ENCODE data around the gene POLR1A.

POLR1A gene

DNA sequence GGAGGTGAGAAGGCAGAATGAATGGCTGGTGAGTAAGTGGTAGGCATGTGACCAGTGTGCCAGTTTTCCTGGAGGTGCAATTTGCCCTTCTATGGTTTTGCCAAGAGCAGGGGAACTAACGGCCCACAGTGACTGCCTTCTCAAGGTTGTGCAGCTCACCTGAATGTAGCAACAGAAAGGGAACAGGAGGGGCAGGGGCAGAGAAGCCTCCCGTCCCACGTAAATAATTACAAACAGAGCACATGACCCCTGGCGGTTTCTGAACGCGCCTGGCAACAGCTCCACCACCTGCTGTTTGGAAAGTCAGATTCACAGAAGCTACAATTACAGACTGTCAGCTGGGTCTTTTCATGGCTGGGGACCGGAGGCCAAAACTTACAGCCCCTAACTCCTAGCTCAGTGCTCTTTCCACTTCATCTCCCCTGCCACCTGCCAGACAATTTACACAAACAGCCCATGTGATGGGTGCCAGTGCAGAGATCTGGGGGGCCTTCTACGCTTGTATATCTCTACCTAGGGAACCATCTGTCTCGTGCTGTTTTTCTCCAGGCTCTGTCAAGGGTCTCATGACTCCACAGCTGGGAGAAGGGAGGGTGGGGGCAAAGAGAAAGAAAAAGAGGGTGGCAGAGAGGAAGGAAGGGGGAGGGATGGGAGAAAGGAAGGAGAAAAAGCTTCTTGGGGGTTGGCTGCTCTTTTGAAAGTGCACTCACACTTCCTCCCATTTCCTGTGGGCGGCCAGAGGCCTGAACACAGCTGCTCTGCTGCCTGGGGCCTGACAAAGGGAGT, 69.6 kb downstream of the POLR1A start:
- Histone ChIP-seq H3F3A (ENCODE audit: control insufficient read depth, insufficient read depth) (peaks cover 25% of the 10 kb centered on the region), H3K9me2 (replicated peaks; ENCODE audit: control insufficient read depth, low read length) (no peaks in the 10 kb centered on the region), H3K4me1 (ENCODE audit: control insufficient read depth, low read length) (peaks cover 54% of the 10 kb centered on the region), H3K36me3 (ENCODE audit: control insufficient read depth, low read length) (peaks cover 94% of the 10 kb centered on the region), H3K27me3 (ENCODE audit: control insufficient read depth, low read length) (no peaks in the 10 kb centered on the region), H3K27ac (ENCODE audit: low read depth, low read length) (peak overlapping the region; percentile 97), H3K4me2 (ENCODE audit: low read length) (peak overlapping the region; percentile 85), H3K9me3 (ENCODE audit: control insufficient read depth, insufficient read depth, low read length) (no peaks in the 10 kb centered on the region), H3K4me3 (ENCODE audit: low read length) (peak overlapping the region; percentile 68), H3K79me2 (ENCODE audit: control insufficient read depth, low read length) (peaks cover 9% of the 10 kb centered on the region), H4K20me1 (ENCODE audit: control insufficient read depth, insufficient read depth, low read depth, low read length) (no peaks in the 10 kb centered on the region)
- TF ChIP-seq, protein P1, sequence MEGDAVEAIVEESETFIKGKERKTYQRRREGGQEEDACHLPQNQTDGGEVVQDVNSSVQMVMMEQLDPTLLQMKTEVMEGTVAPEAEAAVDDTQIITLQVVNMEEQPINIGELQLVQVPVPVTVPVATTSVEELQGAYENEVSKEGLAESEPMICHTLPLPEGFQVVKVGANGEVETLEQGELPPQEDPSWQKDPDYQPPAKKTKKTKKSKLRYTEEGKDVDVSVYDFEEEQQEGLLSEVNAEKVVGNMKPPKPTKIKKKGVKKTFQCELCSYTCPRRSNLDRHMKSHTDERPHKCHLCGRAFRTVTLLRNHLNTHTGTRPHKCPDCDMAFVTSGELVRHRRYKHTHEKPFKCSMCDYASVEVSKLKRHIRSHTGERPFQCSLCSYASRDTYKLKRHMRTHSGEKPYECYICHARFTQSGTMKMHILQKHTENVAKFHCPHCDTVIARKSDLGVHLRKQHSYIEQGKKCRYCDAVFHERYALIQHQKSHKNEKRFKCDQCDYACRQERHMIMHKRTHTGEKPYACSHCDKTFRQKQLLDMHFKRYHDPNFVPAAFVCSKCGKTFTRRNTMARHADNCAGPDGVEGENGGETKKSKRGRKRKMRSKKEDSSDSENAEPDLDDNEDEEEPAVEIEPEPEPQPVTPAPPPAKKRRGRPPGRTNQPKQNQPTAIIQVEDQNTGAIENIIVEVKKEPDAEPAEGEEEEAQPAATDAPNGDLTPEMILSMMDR (IDR thresholded peaks at IDR 0.05; ENCODE audit: low read depth, low read length, poor library complexity, severe bottlenecking), result peak; percentile 56
- TF ChIP-seq EZH2phosphoT487 (IDR thresholded peaks at IDR 0.05; ENCODE audit: borderline replicate concordance, low read length), result no peak

DNA sequence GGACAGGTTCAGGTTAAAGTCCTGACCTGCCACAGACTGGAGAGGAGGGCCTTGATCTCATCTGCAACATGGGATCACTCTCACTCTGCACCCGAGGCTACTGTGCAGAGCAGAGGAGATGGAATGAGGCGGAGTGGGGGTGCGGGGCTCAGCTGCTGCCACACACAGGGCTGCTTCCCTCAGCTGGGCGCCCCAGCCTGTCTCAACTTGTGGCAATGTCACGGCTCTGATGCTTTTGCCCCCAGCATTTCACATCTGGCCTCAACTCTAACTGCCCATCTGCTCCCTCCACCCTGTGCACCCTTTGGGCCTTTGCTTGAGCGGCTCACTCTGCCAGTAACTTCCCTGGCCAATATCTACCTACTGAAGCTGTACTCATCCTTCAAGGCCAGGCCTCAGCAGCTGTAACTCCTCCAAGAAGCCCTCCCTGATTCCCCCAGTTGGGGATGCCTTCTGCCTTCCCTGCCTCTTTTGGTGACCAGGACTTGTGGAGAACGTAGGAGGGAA, 70.3 kb downstream of the POLR1A start:
- no peaks in the 10 kb centered on the region for H3K9me3 ChIP-seq (ENCODE audit: control insufficient read depth, insufficient read depth, low read length)
- no peak for TF ChIP-seq EZH2phosphoT487 (IDR thresholded peaks at IDR 0.05; ENCODE audit: borderline replicate concordance, low read length)
- TF ChIP-seq, protein P1 (IDR thresholded peaks at IDR 0.05; ENCODE audit: low read depth, low read length, poor library complexity, severe bottlenecking), result no peak
- no peaks in the 10 kb centered on the region for H3K27me3 ChIP-seq (ENCODE audit: control insufficient read depth, low read length)
- H3K27ac ChIP-seq (ENCODE audit: low read depth, low read length), result peak overlapping the region; percentile 97
- H3K4me2 ChIP-seq (ENCODE audit: low read length), result peak overlapping the region; percentile 85
- peaks cover 51% of the 10 kb centered on the region for H3K4me1 ChIP-seq (ENCODE audit: control insufficient read depth, low read length)
- no peaks in the 10 kb centered on the region for H3K9me2 ChIP-seq (replicated peaks; ENCODE audit: control insufficient read depth, low read length)
- peaks cover 9% of the 10 kb centered on the region for H3K79me2 ChIP-seq (ENCODE audit: control insufficient read depth, low read length)
- H4K20me1 ChIP-seq (ENCODE audit: control insufficient read depth, insufficient read depth, low read depth, low read length), result no peaks in the 10 kb centered on the region
- H3K36me3 ChIP-seq (ENCODE audit: control insufficient read depth, low read length), result peaks cover 94% of the 10 kb centered on the region
- H3K4me3 ChIP-seq (ENCODE audit: low read length), result peak overlapping the region; percentile 68
- H3F3A ChIP-seq (ENCODE audit: control insufficient read depth, insufficient read depth), result peaks cover 25% of the 10 kb centered on the region

DNA sequence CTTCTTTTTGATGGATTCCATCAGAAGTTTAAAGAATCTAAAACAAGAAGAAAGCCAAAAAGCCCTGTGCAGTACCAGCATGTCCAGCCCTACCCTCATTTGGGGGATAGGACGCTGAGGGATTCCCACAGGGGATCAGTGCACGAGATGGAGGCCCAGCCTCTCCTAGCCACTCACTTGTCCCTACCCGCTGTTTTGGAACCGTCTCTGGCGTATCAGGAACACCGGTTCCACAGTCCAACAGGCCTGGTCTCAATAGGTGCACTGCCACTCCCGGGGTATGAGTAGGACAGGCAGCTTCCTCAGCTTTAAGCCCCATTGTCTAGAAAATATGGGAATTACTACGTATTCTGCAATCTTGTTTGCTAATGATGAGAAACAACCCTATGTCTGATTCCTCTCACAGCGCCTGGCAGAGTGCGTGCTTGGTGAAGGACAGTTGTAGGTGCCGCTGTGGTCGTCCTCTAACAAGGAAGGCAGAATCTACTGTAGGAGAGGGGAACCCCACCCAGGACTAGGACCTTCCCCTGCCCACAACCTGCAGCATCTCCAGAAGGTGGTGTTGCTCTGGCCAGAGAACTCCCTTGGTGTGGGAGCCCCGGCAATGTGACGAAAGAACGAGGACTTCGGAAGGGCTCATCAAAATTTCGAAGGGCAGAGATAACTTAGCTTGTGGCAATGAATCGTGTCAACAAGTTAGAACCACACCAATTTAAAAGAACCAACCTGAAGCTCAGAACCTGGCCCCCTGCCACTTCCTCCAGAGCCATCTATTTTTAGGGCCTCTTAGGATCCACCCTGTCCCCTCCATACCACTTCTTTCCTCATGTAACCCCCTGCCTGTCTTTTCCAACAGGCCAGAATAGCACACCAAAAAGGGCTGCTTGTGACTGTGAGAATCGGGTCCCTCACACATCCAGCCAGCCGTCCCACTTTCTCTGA, 71.7 kb downstream of the POLR1A start:
- TF ChIP-seq EZH2phosphoT487 (IDR thresholded peaks at IDR 0.05; ENCODE audit: borderline replicate concordance, low read length), result no peak
- TF ChIP-seq, protein P1 (IDR thresholded peaks at IDR 0.05; ENCODE audit: low read depth, low read length, poor library complexity, severe bottlenecking), result no peak
- H3K9me2 ChIP-seq (replicated peaks; ENCODE audit: control insufficient read depth, low read length), result no peaks in the 10 kb centered on the region
- H4K20me1 ChIP-seq (ENCODE audit: control insufficient read depth, insufficient read depth, low read depth, low read length), result no peaks in the 10 kb centered on the region
- no peak overlapping the region for H3K27ac ChIP-seq (ENCODE audit: low read depth, low read length)
- peaks cover 9% of the 10 kb centered on the region for H3K79me2 ChIP-seq (ENCODE audit: control insufficient read depth, low read length)
- no peak overlapping the region for H3K4me3 ChIP-seq (ENCODE audit: low read length)
- H3K36me3 ChIP-seq (ENCODE audit: control insufficient read depth, low read length), result peaks cover 90% of the 10 kb centered on the region
- no peak overlapping the region for H3K4me2 ChIP-seq (ENCODE audit: low read length)
- peaks cover 25% of the 10 kb centered on the region for H3F3A ChIP-seq (ENCODE audit: control insufficient read depth, insufficient read depth)
- H3K9me3 ChIP-seq (ENCODE audit: control insufficient read depth, insufficient read depth, low read length), result no peaks in the 10 kb centered on the region
- peaks cover 42% of the 10 kb centered on the region for H3K4me1 ChIP-seq (ENCODE audit: control insufficient read depth, low read length)
- H3K27me3 ChIP-seq (ENCODE audit: control insufficient read depth, low read length), result no peaks in the 10 kb centered on the region
